ENCODE data around the gene MSH4.

DNA sequence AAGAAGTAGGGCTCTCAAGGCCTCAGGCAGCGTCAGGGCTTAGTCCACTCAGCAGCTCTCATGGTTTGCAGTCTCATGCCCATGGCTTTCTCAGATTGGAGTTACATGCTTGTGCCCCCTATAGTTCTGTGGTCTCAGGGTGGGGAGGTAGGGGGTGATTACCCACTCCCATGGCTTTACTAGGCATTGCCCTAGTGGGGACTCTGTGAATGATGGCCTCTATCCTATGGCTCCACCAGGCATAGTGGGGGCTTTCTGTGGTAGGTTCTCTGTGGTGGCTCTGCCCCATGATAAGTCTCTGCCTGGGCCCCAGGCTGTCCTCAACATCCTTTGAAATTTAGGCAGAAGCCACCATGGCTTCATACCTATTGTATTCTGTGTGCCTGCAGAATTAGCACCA is 48.9 kb downstream of the MSH4 start:
- TF ChIP-seq POLR2A (IDR thresholded peaks at IDR 0.05; ENCODE audit: low read depth, low read length) = no peak
- TF ChIP-seq SPI1 (IDR thresholded peaks at IDR 0.05; ENCODE audit: low read depth, low read length) = no peak
- TF ChIP-seq POLR2AphosphoS5 (IDR thresholded peaks at IDR 0.05; ENCODE audit: low read depth, low read length) = no peak
- TF ChIP-seq TAF1 (IDR thresholded peaks at IDR 0.05; ENCODE audit: low read depth, low read length) = no peak
- TF ChIP-seq PAX5 (IDR thresholded peaks at IDR 0.05; ENCODE audit: insufficient read depth, low read length, severe bottlenecking) = no peak
- TF ChIP-seq POU2F2 (IDR thresholded peaks at IDR 0.05; ENCODE audit: low read depth, low read length) = no peak
